Keratinocyte (primary cell): ENCODE results near the gene MMP28.

Source experiments
- CTCF ChIP-seq, 3 experiments: IDR thresholded peaks in 1 of 3; conservative IDR thresholded peaks in 1 of 3; optimal IDR thresholded peaks in 1 of 3; 2 replicates in 2 of 3; 3 replicates in 1 of 3; pipeline versions ENCODE3 to v1.5.1; 2011; ENCODE audit warnings: low read length in 3 of 3, mild to moderate bottlenecking in 3 of 3, moderate library complexity in 2 of 3, control low read depth in 1 of 3, inconsistent platforms in 1 of 3; ENCODE audit not compliant: insufficient read depth in 2 of 3; ENCODE audit errors: extremely low read depth in 1 of 3
- EZH2 ChIP-seq: IDR thresholded peaks from one replicate; pipeline ENCODE4 v1.6.1; 2012; ENCODE audit warnings: inconsistent platforms, mild to moderate bottlenecking, low read length, moderate library complexity

- TF ChIP-seq CTCF (optimal IDR thresholded peaks at IDR 0.05 in 1 of 3, IDR thresholded peaks at IDR 0.05 in 1 of 3, conservative IDR thresholded peaks at IDR 0.05 in 1 of 3; ENCODE audit: extremely low read depth in 1 of 3, insufficient read depth in 2 of 3, low read length in 3 of 3) (no peak), EZH2 (no peak)
These were observed 20.9 kb downstream of the MMP28 start for GRCh38 chr17:35774499-35774898.
